ENCODE results near the gene SYNJ2.

- TF ChIP-seq POLR2A (IDR thresholded peaks at IDR 0.05; ENCODE audit: extremely low read depth, insufficient read length): no peak
- no peak for TF ChIP-seq CTCF (IDR thresholded peaks at IDR 0.05; ENCODE audit: low read depth, low read length)
- no peak for TF ChIP-seq MAX (IDR thresholded peaks at IDR 0.05; ENCODE audit: low read depth, low read length)
- TF ChIP-seq MYC (IDR thresholded peaks at IDR 0.05; ENCODE audit: low read depth, low read length): no peak
Observed at GRCh38 chr6:158020272-158020711, 38.6 kb downstream of the SYNJ2 start.

Measured in NB4 (cell line).